Measurements from ENCODE around the gene MRPL1.

- TF ChIP-seq POLR2A (IDR thresholded peaks at IDR 0.05) (no peak), CTCF (IDR thresholded peaks at IDR 0.05) (no peak), POLR2AphosphoS5 (IDR thresholded peaks at IDR 0.05) (no peak)
Observed at GRCh38 chr4:77913348-77913747, 50.7 kb downstream of the MRPL1 start.

All from breast epithelium (tissue), 3 donors.